Measurements from ENCODE around the gene GPR162. TPM values are rescaled to one million over a fixed set of nuclear protein-coding genes. Genes with fewer than 3 reads are reported as not detected.

Gene GPR162
- total and polyA plus RNA-seq, 10 of the 15 experiments (the other 5 are each of a cell fraction or from before 2014, with no cell fraction given) = not detected

- TF ChIP-seq, protein P1, sequence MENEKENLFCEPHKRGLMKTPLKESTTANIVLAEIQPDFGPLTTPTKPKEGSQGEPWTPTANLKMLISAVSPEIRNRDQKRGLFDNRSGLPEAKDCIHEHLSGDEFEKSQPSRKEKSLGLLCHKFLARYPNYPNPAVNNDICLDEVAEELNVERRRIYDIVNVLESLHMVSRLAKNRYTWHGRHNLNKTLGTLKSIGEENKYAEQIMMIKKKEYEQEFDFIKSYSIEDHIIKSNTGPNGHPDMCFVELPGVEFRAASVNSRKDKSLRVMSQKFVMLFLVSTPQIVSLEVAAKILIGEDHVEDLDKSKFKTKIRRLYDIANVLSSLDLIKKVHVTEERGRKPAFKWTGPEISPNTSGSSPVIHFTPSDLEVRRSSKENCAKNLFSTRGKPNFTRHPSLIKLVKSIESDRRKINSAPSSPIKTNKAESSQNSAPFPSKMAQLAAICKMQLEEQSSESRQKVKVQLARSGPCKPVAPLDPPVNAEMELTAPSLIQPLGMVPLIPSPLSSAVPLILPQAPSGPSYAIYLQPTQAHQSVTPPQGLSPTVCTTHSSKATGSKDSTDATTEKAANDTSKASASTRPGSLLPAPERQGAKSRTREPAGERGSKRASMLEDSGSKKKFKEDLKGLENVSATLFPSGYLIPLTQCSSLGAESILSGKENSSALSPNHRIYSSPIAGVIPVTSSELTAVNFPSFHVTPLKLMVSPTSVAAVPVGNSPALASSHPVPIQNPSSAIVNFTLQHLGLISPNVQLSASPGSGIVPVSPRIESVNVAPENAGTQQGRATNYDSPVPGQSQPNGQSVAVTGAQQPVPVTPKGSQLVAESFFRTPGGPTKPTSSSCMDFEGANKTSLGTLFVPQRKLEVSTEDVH (IDR thresholded peaks at IDR 0.05; ENCODE audit: low read depth, partially characterized antibody) = peak; percentile 82
- TF ChIP-seq ZNF24 (IDR thresholded peaks at IDR 0.05) (no peak), SMAD5 (IDR thresholded peaks at IDR 0.05; ENCODE audit: low read depth) (peak; percentile 33), EGR1 (IDR thresholded peaks at IDR 0.05; ENCODE audit: borderline replicate concordance in 1 of 2, low read depth in 2 of 2, low read length in 2 of 2) (no peak), EP300 (IDR thresholded peaks at IDR 0.05; ENCODE audit: borderline replicate concordance in 1 of 2, control insufficient read depth in 1 of 2, low read depth in 2 of 2, low read length in 2 of 2) (no peak), RAD21 (IDR thresholded peaks at IDR 0.05; ENCODE audit: insufficient read depth, low read depth, low read length) (no peak), POU2F2 (IDR thresholded peaks at IDR 0.05; ENCODE audit: borderline replicate concordance, low read depth, low read length) (no peak), RAD51 (IDR thresholded peaks at IDR 0.05) (no peak), SUZ12 (IDR thresholded peaks at IDR 0.05; ENCODE audit: unreplicated experiment) (no peak), ZBTB11 (CRISPR knock-in tag; IDR thresholded peaks at IDR 0.05) (peak; percentile 83), YY1 (IDR thresholded peaks at IDR 0.05; ENCODE audit: low read depth, low read length) (peak; percentile 94), ETV6 (conservative IDR thresholded peaks at IDR 0.05 in 1 of 2, IDR thresholded peaks at IDR 0.05 in 1 of 2; ENCODE audit: borderline replicate concordance in 1 of 2, low read depth in 1 of 2) (no peak), JUND (IDR thresholded peaks at IDR 0.05; ENCODE audit: low read depth, low read length) (no peak)
- TF ChIP-seq, protein P2, sequence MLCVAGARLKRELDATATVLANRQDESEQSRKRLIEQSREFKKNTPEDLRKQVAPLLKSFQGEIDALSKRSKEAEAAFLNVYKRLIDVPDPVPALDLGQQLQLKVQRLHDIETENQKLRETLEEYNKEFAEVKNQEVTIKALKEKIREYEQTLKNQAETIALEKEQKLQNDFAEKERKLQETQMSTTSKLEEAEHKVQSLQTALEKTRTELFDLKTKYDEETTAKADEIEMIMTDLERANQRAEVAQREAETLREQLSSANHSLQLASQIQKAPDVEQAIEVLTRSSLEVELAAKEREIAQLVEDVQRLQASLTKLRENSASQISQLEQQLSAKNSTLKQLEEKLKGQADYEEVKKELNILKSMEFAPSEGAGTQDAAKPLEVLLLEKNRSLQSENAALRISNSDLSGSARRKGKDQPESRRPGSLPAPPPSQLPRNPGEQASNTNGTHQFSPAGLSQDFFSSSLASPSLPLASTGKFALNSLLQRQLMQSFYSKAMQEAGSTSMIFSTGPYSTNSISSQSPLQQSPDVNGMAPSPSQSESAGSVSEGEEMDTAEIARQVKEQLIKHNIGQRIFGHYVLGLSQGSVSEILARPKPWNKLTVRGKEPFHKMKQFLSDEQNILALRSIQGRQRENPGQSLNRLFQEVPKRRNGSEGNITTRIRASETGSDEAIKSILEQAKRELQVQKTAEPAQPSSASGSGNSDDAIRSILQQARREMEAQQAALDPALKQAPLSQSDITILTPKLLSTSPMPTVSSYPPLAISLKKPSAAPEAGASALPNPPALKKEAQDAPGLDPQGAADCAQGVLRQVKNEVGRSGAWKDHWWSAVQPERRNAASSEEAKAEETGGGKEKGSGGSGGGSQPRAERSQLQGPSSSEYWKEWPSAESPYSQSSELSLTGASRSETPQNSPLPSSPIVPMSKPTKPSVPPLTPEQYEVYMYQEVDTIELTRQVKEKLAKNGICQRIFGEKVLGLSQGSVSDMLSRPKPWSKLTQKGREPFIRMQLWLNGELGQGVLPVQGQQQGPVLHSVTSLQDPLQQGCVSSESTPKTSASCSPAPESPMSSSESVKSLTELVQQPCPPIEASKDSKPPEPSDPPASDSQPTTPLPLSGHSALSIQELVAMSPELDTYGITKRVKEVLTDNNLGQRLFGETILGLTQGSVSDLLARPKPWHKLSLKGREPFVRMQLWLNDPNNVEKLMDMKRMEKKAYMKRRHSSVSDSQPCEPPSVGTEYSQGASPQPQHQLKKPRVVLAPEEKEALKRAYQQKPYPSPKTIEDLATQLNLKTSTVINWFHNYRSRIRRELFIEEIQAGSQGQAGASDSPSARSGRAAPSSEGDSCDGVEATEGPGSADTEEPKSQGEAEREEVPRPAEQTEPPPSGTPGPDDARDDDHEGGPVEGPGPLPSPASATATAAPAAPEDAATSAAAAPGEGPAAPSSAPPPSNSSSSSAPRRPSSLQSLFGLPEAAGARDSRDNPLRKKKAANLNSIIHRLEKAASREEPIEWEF (IDR thresholded peaks at IDR 0.05; ENCODE audit: insufficient replicate concordance, low read depth, low read length) = no peak
- TF ChIP-seq, protein P3, sequence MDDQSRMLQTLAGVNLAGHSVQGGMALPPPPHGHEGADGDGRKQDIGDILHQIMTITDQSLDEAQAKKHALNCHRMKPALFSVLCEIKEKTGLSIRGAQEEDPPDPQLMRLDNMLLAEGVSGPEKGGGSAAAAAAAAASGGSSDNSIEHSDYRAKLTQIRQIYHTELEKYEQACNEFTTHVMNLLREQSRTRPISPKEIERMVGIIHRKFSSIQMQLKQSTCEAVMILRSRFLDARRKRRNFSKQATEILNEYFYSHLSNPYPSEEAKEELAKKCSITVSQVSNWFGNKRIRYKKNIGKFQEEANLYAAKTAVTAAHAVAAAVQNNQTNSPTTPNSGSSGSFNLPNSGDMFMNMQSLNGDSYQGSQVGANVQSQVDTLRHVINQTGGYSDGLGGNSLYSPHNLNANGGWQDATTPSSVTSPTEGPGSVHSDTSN (IDR thresholded peaks at IDR 0.05; ENCODE audit: insufficient replicate concordance, low read depth, low read length) = peak; percentile 94
These were observed 30.5 kb downstream of the GPR162 start, which contains the start of gene USP5 (continued) for GRCh38 chr12:6851921-6852650.

Data from GM12878 (cell line).